GM19324 (cell line): ENCODE results near the gene TIE1.

Source experiments
- ATAC-seq: cut with Tn5 transposase; IDR thresholded peaks from one replicate; pipeline ENCODE4 v1.9.1; 2021; ENCODE audit warnings: mild to moderate bottlenecking, moderate library complexity; ENCODE audit not compliant: unreplicated experiment, low FRiP score

Gene TIE1

GRCh38 chr1:43292679-43293078 is 8.1 kb upstream of the TIE1 start:
- no peak for ATAC-seq

- ATAC-seq = no peak
Measured at GRCh38 chr1:43293176-43293575, 7.6 kb upstream of the TIE1 start.

- no peak for ATAC-seq
Measured at GRCh38 chr1:43293896-43294760, 6.7 kb upstream of the TIE1 start.

DNA sequence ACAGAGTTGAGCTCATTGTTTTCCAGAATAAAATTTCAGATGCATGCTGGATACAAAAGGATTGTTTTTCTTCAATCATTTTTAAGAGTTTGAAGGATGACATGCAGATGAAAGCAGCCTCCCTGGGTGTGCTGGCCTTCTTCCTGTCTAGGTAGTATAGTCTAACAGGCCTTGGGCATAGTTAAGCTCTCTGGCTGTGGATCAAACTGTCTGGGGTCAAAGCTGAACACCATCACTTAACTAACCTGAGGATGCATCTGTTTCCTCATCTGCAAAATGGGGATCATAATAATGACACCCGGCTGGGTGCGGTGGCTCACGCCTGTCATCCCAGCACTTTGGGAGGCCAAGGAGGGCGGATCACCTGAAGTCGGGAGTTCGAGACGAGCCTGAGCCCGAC is 6.0 kb upstream of the TIE1 start:
- no peak for ATAC-seq

DNA sequence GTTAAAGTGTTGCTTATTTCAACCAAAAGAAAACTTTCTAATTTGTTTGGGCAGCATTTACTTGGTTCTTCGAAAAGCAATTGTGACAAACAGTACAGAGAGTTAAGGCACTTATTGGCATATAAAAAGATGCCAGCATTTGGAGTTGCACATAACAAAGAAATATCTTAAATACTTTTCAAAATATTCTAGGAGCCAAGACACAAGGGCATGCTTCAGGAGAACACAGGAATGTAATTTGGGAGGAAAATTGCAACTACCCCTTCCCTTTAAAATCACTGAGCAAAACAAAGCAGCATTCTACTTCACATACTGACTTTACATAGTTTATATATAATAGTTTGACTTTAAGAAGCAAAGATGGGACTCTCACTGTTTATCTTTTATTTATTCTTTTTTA is 4.6 kb upstream of the TIE1 start:
- ATAC-seq = no peak

GRCh38 chr1:43298055-43298454 is 2.7 kb upstream of the TIE1 start:
- no peak for ATAC-seq

- ATAC-seq = no peak
Measured at GRCh38 chr1:43299101-43299500, 1.7 kb upstream of the TIE1 start.

- no peak for ATAC-seq
Measured at GRCh38 chr1:43302201-43302600, 1.4 kb downstream of the TIE1 start.

- no peak for ATAC-seq
Measured at GRCh38 chr1:43302721-43303470, 2.1 kb downstream of the TIE1 start.

DNA sequence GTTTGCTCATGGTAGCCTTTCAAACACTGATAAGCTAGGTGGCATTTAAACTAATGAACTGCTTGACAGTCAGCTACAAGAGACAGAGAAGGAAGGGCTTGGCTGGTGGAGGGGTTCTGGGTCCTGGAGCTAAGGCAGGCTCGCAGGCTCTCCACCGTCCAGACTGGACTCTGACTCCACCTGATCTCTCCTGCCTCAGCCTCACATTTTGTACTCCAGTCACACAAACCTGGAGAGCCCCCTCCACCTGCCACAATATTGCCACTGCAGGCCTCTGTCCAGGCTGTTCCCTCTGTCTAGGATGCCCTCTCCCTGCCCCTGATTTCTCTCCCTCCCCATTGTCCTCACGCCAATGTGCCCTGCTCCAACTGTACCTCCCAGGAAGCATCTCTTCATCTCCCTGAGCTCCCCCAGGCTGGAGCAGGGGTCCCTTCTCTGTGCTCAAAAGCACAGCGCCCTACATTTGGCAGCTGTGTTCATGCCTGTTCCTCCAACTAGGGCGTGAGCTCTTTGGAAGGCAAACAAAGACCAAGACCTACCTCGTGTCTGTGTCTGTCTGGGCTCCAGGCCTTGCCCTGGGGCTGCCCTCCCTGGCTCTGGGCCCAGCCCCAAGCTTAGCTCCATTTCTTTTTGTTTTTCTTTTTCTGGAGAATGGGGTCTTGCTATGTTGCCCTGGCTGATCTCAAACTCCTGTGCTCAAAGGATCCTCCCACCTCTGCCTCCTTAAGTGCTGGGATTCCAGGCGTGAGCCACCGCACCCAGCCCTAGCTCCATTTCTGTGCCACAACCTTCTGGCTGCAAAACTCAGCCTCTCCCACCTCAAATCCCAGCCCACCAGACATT is 2.9 kb downstream of the TIE1 start:
- ATAC-seq = no peak

- ATAC-seq = no peak
Measured at GRCh38 chr1:43304314-43304681, 3.5 kb downstream of the TIE1 start.

- no peak for ATAC-seq
Measured at GRCh38 chr1:43304771-43305300, 4.1 kb downstream of the TIE1 start.

DNA sequence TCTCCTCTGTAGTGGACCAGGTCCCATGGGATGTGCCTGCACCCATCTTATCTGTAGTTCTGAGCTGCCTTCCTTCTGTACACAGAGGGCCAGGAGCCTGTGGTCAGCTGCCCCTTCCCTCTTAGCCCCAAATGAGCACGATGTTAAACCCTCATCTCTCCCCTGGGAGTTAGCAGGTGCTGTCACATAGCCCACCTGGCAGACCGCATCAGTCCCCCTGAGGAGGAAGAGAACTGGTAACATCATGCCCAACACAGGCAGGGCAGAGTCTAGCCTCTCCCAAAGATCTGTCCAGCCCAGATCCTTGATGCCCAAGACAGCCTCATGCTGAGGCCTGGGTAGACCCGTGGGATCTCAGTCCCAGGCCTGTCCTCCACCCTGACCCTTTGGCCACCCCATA is 4.7 kb downstream of the TIE1 start:
- ATAC-seq = no peak

DNA sequence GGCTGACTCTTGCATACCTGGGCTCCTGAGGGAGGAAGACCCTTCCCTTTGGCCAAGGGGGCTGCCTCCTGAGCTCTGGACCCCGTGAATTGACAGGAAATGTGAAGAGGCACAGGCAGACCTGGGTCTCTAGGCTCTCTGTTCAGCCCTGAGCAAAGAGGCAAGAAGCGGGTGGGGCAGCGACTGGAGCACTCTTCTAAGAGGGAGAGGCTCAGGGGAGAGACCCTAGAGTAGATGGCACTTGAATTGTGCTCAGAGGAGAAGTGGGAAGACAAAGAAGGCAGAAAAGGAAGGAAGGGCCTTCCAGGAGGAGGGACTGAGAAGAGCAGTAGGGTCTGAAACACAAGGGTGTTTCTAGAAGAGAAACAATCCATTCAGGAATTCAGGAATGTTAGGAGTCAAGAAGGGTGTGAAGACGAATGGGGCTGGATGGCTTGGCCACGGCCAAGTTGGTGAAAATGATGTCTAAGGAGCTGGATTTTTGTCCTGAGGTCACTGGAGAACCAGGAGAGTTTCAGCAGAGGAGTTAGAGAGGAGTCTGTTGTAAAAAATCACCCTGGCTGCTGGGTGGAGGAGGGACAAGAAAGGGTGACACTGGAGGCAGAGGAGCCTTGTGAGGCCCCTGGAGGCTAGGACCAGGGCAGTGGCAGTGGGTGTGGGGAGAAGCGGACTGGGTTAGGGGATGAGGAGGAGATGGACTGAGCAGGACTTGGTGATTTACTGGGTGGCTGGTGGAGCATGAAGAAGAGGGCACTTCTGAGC is 5.3 kb downstream of the TIE1 start:
- ATAC-seq = no peak

- no peak for ATAC-seq
Measured at GRCh38 chr1:43306688-43307457, 6.1 kb downstream of the TIE1 start.

DNA sequence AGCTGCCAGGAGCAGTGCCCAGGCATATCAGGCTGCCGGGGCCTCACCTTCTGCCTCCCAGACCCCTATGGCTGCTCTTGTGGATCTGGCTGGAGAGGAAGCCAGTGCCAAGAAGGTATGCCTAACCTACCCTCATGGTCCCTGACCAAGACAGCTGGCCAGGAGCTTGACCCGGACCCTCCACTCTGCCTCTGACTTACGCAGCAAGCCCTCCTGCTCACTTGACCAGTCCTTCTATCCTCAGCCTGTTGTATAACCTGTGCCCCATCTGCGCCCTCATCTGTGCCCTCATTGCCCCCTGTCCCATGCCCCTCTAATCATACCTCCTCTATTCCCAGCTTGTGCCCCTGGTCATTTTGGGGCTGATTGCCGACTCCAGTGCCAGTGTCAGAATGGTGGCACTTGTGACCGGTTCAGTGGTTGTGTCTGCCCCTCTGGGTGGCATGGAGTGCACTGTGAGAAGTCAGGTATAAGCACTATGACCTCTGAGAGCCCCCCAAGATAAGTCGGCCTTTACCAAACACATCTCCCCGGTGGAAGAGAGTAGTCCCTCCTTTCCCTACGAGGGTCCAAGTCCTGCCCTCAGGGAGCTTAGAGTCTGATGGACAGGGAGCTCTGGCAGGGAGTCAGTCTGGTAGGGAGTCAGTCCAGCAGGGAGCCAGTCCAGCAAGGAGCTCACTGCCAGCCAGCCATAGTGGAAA is 6.8 kb downstream of the TIE1 start:
- ATAC-seq = no peak

GRCh38 chr1:43308635-43309404 is 8.0 kb downstream of the TIE1 start:
- ATAC-seq = no peak

DNA sequence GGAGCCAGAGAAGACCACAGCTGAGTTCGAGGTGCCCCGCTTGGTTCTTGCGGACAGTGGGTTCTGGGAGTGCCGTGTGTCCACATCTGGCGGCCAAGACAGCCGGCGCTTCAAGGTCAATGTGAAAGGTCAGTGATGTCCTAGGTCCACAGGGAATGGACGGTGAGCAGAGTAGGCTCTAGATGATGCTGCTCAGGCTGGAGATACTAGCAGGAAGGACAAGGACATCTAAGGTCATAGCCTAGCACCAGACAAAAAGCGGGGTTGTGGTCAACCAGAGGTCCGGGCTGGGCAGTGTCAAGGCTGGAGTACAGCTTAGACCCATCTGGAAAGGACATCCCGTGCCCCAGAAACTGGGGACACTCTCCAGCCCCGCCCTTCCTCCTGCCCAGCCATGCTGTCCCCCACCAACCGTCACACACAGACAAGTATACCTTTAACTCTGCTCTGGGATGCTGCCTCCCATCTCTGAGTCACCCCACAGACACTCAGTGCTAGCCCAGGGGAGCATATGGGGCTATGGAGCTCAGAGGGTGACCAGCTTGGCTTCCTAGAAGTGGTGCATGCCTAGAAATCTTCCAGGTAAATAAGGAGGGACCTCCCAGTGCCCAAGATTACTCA is 8.7 kb downstream of the TIE1 start:
- no peak for ATAC-seq
